HG03139 (cell line): ENCODE data around the gene CD96.

Experiments used
- ATAC-seq: cut with Tn5 transposase; IDR thresholded peaks from one replicate; pipeline ENCODE4 v1.9.1; 2021; ENCODE audit not compliant: unreplicated experiment

The CD96 gene

GRCh38 chr3:111592936-111593335 lies 50.9 kb downstream of the CD96 start:
- ATAC-seq: no peak

- no peak for ATAC-seq
Measured at GRCh38 chr3:111593666-111594065, 51.7 kb downstream of the CD96 start.

GRCh38 chr3:111594205-111594604 lies 52.2 kb downstream of the CD96 start:
- peak; percentile 69 for ATAC-seq

DNA sequence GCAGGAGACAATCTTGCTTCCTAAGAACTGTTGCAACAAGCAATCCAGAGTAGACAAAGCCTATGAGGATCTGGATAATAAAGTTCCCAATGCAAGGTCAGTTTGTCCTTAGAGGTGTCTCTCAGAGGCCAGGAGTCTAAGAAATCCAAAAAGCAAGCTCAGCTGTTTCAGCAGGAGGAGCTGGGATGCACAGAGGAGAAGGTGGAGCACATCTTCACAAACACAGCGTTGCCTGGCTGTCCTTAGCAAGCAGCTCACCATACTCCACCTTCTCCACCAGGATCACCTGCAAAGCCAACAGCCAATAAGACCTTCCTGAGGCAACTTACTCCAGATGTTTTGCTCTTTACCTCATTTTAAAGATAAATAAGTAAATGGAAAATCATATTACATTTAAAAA lies 52.8 kb downstream of the CD96 start:
- ATAC-seq: no peak

DNA sequence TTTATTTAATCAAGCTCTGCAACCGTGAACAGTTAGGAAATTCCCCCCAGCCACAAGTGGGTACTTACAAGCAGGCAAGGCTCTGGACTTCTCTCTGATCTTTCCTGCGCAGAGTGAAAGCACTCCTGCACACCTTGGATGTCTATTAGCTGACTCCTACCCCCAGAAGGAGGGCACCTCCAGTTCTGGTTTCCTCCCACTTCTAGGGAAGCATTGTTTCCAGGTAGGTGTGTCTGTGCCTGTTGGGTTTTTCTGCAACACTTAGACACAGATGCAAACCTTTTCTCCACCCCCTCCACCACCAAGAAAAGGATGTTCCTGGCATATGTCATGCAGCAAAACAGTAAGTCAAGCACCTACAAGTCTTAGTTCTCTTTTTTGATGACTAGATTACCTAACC lies 53.2 kb downstream of the CD96 start, which contains the start of gene ZBED2:
Gene ZBED2, minus strand, starts transcription at position 115 of the 400 bp plus-strand sequence. CDS start 1,145 bp downstream, outside the sequence.
- ATAC-seq: no peak

DNA sequence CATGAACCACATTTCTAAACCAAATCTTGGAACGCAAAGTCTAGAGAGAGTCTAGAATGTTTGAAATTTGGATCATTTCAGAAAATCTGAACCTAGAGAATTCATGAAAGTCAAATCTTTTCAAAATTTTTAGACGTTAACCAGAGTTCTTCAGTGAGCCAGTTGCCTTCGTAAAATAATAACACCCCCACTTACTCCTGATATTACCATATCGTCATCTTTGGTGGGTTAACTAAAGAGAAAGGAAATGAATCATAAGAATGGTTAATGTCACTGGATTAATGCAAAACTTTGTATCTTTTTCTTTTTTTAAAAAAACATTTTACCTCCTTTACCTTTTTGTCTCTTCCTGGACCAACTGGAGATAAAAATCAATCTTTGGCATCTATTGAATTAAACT lies 54.3 kb downstream of the CD96 start:
- no peak for ATAC-seq

- ATAC-seq: no peak
Measured at GRCh38 chr3:111598139-111598538, 56.1 kb downstream of the CD96 start.

DNA sequence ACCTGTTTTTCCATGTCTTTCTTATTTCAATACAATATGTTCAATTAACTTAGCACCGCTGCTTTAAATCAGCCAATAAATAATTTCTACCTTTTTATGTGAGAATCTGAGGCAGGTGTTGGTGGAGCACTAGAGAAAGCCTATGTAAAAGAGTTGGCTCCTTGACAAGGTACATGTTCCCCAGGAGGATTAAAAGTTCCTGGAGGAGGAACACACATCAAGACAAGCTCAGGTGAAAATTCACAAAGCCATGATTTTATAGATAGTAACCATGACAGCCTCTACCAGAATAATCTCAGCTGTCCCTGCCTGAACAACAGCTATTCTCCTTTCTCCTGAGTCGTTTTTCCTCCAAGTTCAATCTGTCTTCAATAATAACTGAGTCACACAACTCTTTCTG lies 56.6 kb downstream of the CD96 start:
- no peak for ATAC-seq

DNA sequence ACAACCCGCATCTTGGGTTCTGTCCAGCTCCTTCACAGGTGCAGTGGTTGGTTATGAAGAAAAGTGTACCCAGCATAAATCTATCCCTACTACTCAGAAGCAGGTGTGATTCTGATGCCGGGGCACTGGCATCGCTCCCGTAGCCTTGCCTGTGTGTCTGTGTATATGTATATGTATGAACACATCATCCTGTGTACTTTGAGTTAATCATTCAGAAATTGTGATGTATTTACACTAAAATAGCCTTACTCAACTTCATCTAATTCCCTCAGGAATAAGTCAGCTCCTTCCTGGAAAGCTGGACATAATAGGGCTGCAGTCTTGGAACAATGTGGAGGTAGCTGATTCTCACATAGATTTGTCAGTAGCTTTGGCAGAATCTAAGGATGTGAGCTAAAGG lies 59.8 kb downstream of the CD96 start:
- no peak for ATAC-seq

DNA sequence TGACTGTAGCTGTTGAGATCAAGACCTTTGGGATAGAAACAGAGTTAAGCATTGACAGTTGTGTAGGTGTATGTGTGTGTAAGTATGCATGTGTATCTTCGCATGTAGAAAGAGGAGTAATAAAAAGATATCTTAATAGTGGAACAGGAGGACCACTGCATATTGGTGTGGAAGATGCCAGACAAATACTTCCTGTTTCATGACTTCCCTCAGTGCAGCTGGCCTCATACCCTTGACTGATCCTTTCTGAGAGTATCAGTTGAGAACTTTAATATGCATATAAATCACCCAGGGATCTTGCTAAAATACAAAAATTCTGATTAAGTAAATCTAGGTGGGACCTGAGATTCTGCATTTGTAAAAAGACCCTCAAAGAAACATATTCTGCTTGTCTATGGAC lies 61.7 kb downstream of the CD96 start:
- peak; percentile 51 for ATAC-seq

GRCh38 chr3:111604119-111604518 lies 62.1 kb downstream of the CD96 start:
- ATAC-seq: peak; percentile 30

GRCh38 chr3:111605018-111605417 lies 63.0 kb downstream of the CD96 start:
- no peak for ATAC-seq

GRCh38 chr3:111605493-111605892 lies 63.5 kb downstream of the CD96 start:
- no peak for ATAC-seq

DNA sequence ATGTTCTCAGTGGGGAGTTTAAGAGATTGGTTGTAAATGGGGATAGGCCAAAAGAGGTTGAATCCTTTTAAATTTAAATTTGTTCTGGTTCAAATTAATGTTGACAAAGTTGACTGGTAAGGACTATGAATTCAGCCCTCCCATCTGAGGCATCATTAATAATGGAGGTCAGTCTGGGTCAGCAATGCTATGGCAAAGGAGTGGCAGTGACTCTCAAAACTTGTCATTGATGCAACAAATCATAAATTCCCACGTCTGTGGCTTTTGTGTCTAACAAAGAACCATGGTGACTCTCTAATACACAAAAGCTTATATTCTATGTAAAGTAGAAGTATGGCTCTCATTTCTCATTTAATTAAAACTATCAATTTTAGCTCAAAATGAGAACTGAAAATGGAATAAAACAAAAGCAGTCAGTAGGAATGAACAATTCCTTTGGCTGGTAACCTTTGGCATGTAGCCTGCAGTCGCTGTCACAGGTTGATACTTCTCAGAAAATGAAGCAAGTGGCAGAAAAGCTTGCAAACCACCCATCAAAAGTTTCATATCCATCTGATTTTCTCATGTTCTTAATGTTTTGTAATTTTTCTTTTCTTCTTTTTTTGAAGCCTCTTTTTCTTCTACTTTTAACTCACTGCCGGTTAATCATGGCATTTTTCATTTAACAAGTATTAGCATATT lies 65.4 kb downstream of the CD96 start:
- ATAC-seq: no peak

- no peak for ATAC-seq
Measured at GRCh38 chr3:111608383-111608782, 66.4 kb downstream of the CD96 start.

DNA sequence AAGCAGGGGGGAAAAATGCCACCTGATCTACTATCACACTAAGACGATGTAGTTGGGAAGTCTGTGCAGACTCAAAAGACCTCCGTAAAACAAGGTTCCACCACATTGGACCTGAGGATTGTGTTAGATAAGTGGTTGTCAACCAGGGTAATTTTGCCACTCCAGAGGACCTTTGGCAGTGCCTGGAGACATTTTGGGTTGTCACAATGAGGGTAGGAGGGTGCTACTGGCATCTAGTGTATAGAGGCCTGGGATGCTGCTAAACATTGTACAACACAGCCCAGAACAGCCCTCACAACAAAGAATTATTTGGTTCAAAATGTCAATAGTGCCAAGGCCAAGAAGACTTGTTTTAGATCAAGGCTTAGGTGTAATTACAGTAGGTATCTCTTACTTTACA lies 67.7 kb downstream of the CD96 start:
- no peak for ATAC-seq

GRCh38 chr3:111610189-111610588 lies 68.2 kb downstream of the CD96 start:
- ATAC-seq: peak; percentile 88

DNA sequence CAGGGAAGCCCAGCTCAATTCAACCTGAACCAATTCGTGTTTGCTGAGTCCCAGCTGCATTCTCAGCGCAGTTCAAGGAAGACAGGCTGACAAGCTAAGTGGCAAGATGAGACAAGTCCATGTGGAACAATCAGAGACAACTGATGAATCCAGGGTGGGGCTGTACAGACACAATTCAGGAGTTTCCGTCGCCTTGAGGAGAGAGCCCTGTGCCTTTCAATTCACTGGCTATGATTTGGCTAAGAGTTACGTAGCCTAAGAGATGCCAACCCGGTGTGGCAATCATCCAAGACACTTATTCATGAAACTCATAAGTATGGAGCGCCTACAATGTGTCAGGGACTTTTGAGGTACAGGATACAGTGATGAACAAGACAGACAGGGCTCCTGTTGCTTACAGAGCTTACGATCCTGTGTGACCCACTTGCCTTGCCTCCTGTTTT lies 68.6 kb downstream of the CD96 start:
- peak; percentile 37 for ATAC-seq

DNA sequence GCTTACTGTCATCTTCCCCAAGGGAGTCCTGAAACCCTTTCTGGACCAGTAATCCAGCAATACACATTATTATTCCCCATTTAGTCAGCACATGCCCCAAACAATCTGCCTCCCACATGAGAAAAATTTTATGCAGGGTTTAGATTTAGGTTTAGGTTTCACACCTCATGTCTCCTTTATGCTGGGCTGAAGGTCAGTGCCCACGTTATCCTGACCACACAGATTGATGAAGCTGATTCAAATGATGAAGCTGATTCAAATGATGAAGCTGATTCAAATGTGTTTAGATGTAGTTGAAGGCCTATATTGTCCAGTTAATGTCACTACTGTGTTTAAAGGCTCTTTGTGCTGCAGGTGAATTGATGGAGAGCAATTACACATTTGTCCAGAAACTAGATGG lies 71.3 kb downstream of the CD96 start:
- no peak for ATAC-seq

GRCh38 chr3:111615880-111616279 lies 73.9 kb downstream of the CD96 start:
- no peak for ATAC-seq

GRCh38 chr3:111616417-111617105 lies 74.6 kb downstream of the CD96 start:
- peak; percentile 76 for ATAC-seq

- ATAC-seq: no peak
Measured at GRCh38 chr3:111617406-111617805, 75.4 kb downstream of the CD96 start.
